Measurements from ENCODE around the gene SLIT3. TPM values are rescaled to one million over a fixed set of nuclear protein-coding genes. Genes with fewer than 3 reads are reported as not detected.

The SLIT3 gene
- total and polyA plus RNA-seq, 2 donors (not counting 3 experiments of a cell fraction or from before 2014, with no cell fraction given), result 0.90 to 1.0 TPM

GRCh38 chr5:169080448-169080911 is 220.5 kb downstream of the SLIT3 start:
- FAIRE-seq, result no peak
- Histone ChIP-seq H3K27ac (ENCODE audit: insufficient read depth, low read depth, low read length) (no peak overlapping the region), H3K27me3 (ENCODE audit: control insufficient read depth in 2 of 2, insufficient read depth in 2 of 2, low read length in 2 of 2) (no peaks in the 10 kb centered on the region), H3K9ac (replicated peaks; ENCODE audit: extremely low read depth, insufficient read depth, low read length) (no peak overlapping the region), H3K79me2 (ENCODE audit: control insufficient read depth, insufficient read depth, low read length) (no peaks in the 10 kb centered on the region), H3K4me1 (ENCODE audit: control insufficient read depth, extremely low read depth, insufficient read depth, low read length) (no peaks in the 10 kb centered on the region), H3K9me3 (replicated peaks; ENCODE audit: control insufficient read depth, insufficient read depth, low read length) (no peaks in the 10 kb centered on the region), H3K4me2 (ENCODE audit: insufficient read depth, low read length) (no peak overlapping the region), H3K9me1 (replicated peaks; ENCODE audit: control insufficient read depth, extremely low read depth, insufficient read depth, low read length) (no peaks in the 10 kb centered on the region), H3K4me3 (replicated peaks in 1 of 3; ENCODE audit: insufficient read depth in 1 of 3, low read depth in 1 of 3, low read length in 3 of 3) (no peak overlapping the region), H3K36me3 (ENCODE audit: control insufficient read depth in 2 of 2, extremely low read depth in 1 of 2, insufficient read depth in 2 of 2, low read length in 2 of 2) (no peaks in the 10 kb centered on the region), H4K20me1 (replicated peaks; ENCODE audit: control insufficient read depth, extremely low read depth, insufficient read depth, low read length) (no peaks in the 10 kb centered on the region), H2AFZ (ENCODE audit: low read depth, low read length) (no peak overlapping the region)
- BruUV-seq (replicated peaks), result no TSS peak
- intact Hi-C loops (cut with micrococcal nuclease) (no loop called here), dilution Hi-C loops (cut with MboI; ENCODE audit: extremely low pct_ligation_motif_present, low sequenced_read_pairs) (no loop called here)
- ChIA-PET CTCF (no interaction called here), POLR2A (no interaction called here)
- DNase-seq (ENCODE audit: low read depth, low spot score), result no peak
- TF ChIP-seq EZH2 (IDR thresholded peaks at IDR 0.05; ENCODE audit: borderline replicate concordance, low read depth, low read length, severe bottlenecking) (no peak), POLR2AphosphoS5 (IDR thresholded peaks at IDR 0.05; ENCODE audit: insufficient read depth, low read depth, low read length) (no peak), POLR2A (IDR thresholded peaks at IDR 0.05; ENCODE audit: low read depth, low read length) (no peak), MYC (IDR thresholded peaks at IDR 0.05; ENCODE audit: low read depth, low read length) (no peak), JUN (IDR thresholded peaks at IDR 0.05; ENCODE audit: borderline replicate concordance, insufficient read depth, insufficient read length, low read depth) (no peak), GATA2 (IDR thresholded peaks at IDR 0.05; ENCODE audit: insufficient read depth, insufficient read length, low read depth, low read length) (no peak), MAX (IDR thresholded peaks at IDR 0.05; ENCODE audit: insufficient read depth, insufficient read length) (no peak), CTCF (IDR thresholded peaks at IDR 0.05; ENCODE audit: extremely low read depth in 1 of 2, insufficient read depth in 1 of 2, low read depth in 1 of 2, low read length in 2 of 2) (no peak), FOS (IDR thresholded peaks at IDR 0.05; ENCODE audit: borderline replicate concordance, insufficient read depth, low read length) (no peak)
